ENCODE measurements around the gene EVA1C. TPM values are rescaled to one million over a fixed set of nuclear protein-coding genes. Genes with fewer than 3 reads are reported as not detected.

The EVA1C gene
- total and polyA plus RNA-seq, 2 experiments from 2014 or later = 4.6 to 6.9 TPM

- no peak for TF ChIP-seq ZNF462 (CRISPR knock-in tag; IDR thresholded peaks at IDR 0.05)
- no peak for TF ChIP-seq JUNB (IDR thresholded peaks at IDR 0.05; ENCODE audit: unreplicated experiment)
- no peak for TF ChIP-seq POLR2AphosphoS5 (IDR thresholded peaks at IDR 0.05; ENCODE audit: low read depth)
- no peak for TF ChIP-seq EZH2phosphoT487 (IDR thresholded peaks at IDR 0.05; ENCODE audit: unreplicated experiment)
Measured at GRCh38 chr21:32455548-32455947, 43.0 kb downstream of the EVA1C start (continued).

- Mint-ChIP-seq H3K9me3 (peaks cover 5% of the 10 kb centered on the region; the same call in 2 of the 3 replicates), H3K27me3 (ENCODE audit: insufficient read depth, low read depth, poor library complexity) (peaks cover 4% of the 10 kb centered on the region), H3K36me3 (ENCODE audit: low read depth) (peaks cover 5% of the 10 kb centered on the region; the same call in 2 of the 3 replicates), H3K27ac (no peak overlapping the region), H3K4me1 (peaks cover 18% of the 10 kb centered on the region), H3K4me3 (no peak overlapping the region)
- Histone ChIP-seq H3K36me3 (ENCODE audit: insufficient read depth) (no peaks in the 10 kb centered on the region), H3K27ac (ENCODE audit: low read depth) (no peak overlapping the region), H3K79me2 (replicated peaks; ENCODE audit: insufficient read depth) (no peaks in the 10 kb centered on the region), H3F3A (replicated peaks; ENCODE audit: low read depth) (no peaks in the 10 kb centered on the region), H3K27me3 (ENCODE audit: insufficient read depth) (no peaks in the 10 kb centered on the region), H3K4me2 (no peak overlapping the region), H4K20me1 (replicated peaks; ENCODE audit: insufficient read depth) (no peaks in the 10 kb centered on the region), H2AFZ (no peak overlapping the region), H3K4me3 (no peak overlapping the region), H3K4me1 (ENCODE audit: insufficient read depth) (no peaks in the 10 kb centered on the region), H3K9me2 (ENCODE audit: insufficient read depth) (peaks cover 7% of the 10 kb centered on the region)
- DNase-seq (ENCODE audit: low spot score) = no peak
- no peak for TF ChIP-seq POLR2AphosphoS5 (IDR thresholded peaks at IDR 0.05; ENCODE audit: low read depth)
- no peak for TF ChIP-seq JUNB (IDR thresholded peaks at IDR 0.05; ENCODE audit: unreplicated experiment)
- no peak for TF ChIP-seq CREB1 (CRISPR knock-in tag; IDR thresholded peaks at IDR 0.05; ENCODE audit: low read depth)
- ATAC-seq = no peak
Measured at GRCh38 chr21:32456497-32456918, 44.0 kb downstream of the EVA1C start.
